Aorta (tissue), 5 donors: ENCODE results near the gene MAGT1. TPM values are rescaled to one million over a fixed set of nuclear protein-coding genes. Genes with fewer than 3 reads are reported as not detected.
"Not testable (repeated sequence)": the region's sequence is repeated elsewhere in the genome, so short reads cannot be mapped to it uniquely, and the experiment has no call there.

Experiments used
- ATAC-seq: fragments of 200-7000 bp; cut with Tn5 transposase; one replicate; pipeline ENCODE4 v1.9.1; 2022; ENCODE audit warnings: moderate library complexity; ENCODE audit not compliant: low FRiP score
- DNase-seq, 2 donors: peaks; one replicate each; pipeline ENCODE4 v3.0.0-alpha.2; 2020
- H3K27ac ChIP-seq, 2 donors: one replicate each; pipeline ENCODE4 v1.5.1; 2013; ENCODE audit warnings: low read length in 2 of 2, mild to moderate bottlenecking in 2 of 2, moderate library complexity in 2 of 2, control low read depth in 1 of 2, inconsistent platforms in 1 of 2, low read depth in 1 of 2
- H3K27me3 ChIP-seq, 2 donors: one replicate each; pipeline ENCODE4 v1.6.1; 2013; ENCODE audit warnings: control low read depth in 1 of 2, low read length in 1 of 2, mild to moderate bottlenecking in 1 of 2, moderate library complexity in 1 of 2; ENCODE audit not compliant: insufficient read depth in 2 of 2, control insufficient read depth in 1 of 2
- H3K36me3 ChIP-seq, 2 donors: one replicate each; pipeline ENCODE4 v1.6.1; 2013; ENCODE audit warnings: control low read depth in 1 of 2, low read length in 1 of 2, mild to moderate bottlenecking in 1 of 2; ENCODE audit not compliant: insufficient read depth in 2 of 2, control insufficient read depth in 1 of 2
- H3K4me1 ChIP-seq, 2 donors: one replicate each; pipeline ENCODE4 v1.6.1; 2013; ENCODE audit warnings: low read length in 2 of 2, control low read depth in 1 of 2, mild to moderate bottlenecking in 1 of 2, moderate library complexity in 1 of 2; ENCODE audit not compliant: insufficient read depth in 2 of 2, control insufficient read depth in 1 of 2
- H3K4me3 ChIP-seq, 2 donors: one replicate each; pipeline ENCODE4 v1.5.1; 2013; ENCODE audit warnings: low read length in 2 of 2, control low read depth in 1 of 2, mild to moderate bottlenecking in 1 of 2
- H3K9me3 ChIP-seq: one replicate; pipeline ENCODE4 v1.6.1; 2013; ENCODE audit warnings: mild to moderate bottlenecking, low read length; ENCODE audit not compliant: control insufficient read depth
- WGBS, 2 donors: extraction: QIAGEN DNeasy Blood & Tissue Kit; methylation state at CpG; one replicate each; pipeline ENCODE4 v1.1.7; 2013; 5-methylcytosine and 5-hydroxymethylcytosine counted together
- intact Hi-C, 2 donors: fragments of 100-400 bp; cut with DNase I; formaldehyde crosslinking; loops; one replicate each; pipeline versions ENCODE4 v1.14.2 to v1.15.0; 2022
- polyA plus RNA-seq, 2 donors: library from polyadenylated mRNA; stranded (reverse); fragments of 200-250 nt; gene quantifications; one replicate each; pipeline ENCODE4 v1.2.3, GENCODE V29; 2013
- total RNA-seq, 2 donors: library from RNA; stranded (reverse); fragmentation: NEBNext Ultra II Directional; extraction: Animal tissue kit (Norgen Biotek cat#: 25700); gene quantifications; one replicate each; pipeline ENCODE4 v1.2.1, GENCODE V29; 2021
- donor health status: healthy with polysubstance abuse.
- donor health status: Bipolar disorder and iron deficiency.
- donor health status: DM: no; HTN: no; CAD: no.
- donor health status: DM: no; HTN: no; CAD: no.
- donor health status: DM: yes; HTN: yes; CAD: no.

Gene MAGT1
- total and polyA plus RNA-seq, 4 donors: 15.4 to 54.6 (median 35.8) TPM

GRCh38 chrX:77899081-77899828 lies 4.0 kb upstream of the MAGT1 start, which contains the start of gene COX7B:
Gene COX7B, plus strand, starts transcription at chrX:77899468. Its CDS starts 86 bp downstream, at chrX:77899554.
- peak in 1 of 2 donors; percentile 53 for DNase-seq
- intact Hi-C loops: loop anchor here in 1 of 2 donors (5.0 kb wide), 1 partner anchor 882 kb away; no protein-coding TSS in a partner anchor
- Histone ChIP-seq H3K4me1 (no peaks in the 10 kb centered on the region), H3K4me3 (peak within 1 kb of the TSS; percentile 71 to 77), H3K36me3 (no peaks in the 10 kb centered on the region), H3K27ac (peak within 1 kb of the TSS; percentile 25 to 74), H3K27me3 (no peaks in the 10 kb centered on the region), H3K9me3 (no peaks in the 10 kb centered on the region)
- WGBS, 2 donors: 0 to 35% methylated on average over 28 of the region's 28 CpGs
- peak; percentile 89 for ATAC-seq

GRCh38 chrX:77893713-77894112 lies 1.5 kb downstream of the MAGT1 start:
- Histone ChIP-seq H3K27ac (no peak overlapping the region), H3K36me3 (no peaks in the 10 kb centered on the region), H3K4me1 (no peaks in the 10 kb centered on the region), H3K9me3 (no peaks in the 10 kb centered on the region), H3K4me3 (no peak overlapping the region), H3K27me3 (no peaks in the 10 kb centered on the region)
- intact Hi-C loops: no loop called here
- 73 to 76% methylated on average over 10 of the region's 10 CpGs for WGBS, 2 donors
- no peak for ATAC-seq
- no peak for DNase-seq

GRCh38 chrX:77892887-77893286 lies 2.3 kb downstream of the MAGT1 start:
- WGBS, 2 donors: 87 to 90% methylated on average over 2 of the region's 2 CpGs
- H3K4me1 ChIP-seq: no peaks in the 10 kb centered on the region
- intact Hi-C loops: no loop called here
- no peaks in the 10 kb centered on the region for H3K27me3 ChIP-seq
- ATAC-seq (no peak), DNase-seq (no peak)
- no peak overlapping the region for H3K4me3 ChIP-seq
- no peaks in the 10 kb centered on the region for H3K9me3 ChIP-seq
- H3K36me3 ChIP-seq: no peaks in the 10 kb centered on the region
- H3K27ac ChIP-seq: no peak overlapping the region

GRCh38 chrX:77881418-77881817 lies 13.8 kb downstream of the MAGT1 start:
- H3K4me1 ChIP-seq, H3K9me3 ChIP-seq, H3K36me3 ChIP-seq, H3K27ac ChIP-seq, DNase-seq, intact Hi-C loops, H3K27me3 ChIP-seq, H3K4me3 ChIP-seq, ATAC-seq: not testable (repeated sequence)
- 78 to 81% methylated on average over 4 of the region's 4 CpGs for WGBS, 2 donors

GRCh38 chrX:77875372-77875771 lies 19.9 kb downstream of the MAGT1 start:
- Histone ChIP-seq H3K27ac (no peak overlapping the region), H3K4me3 (no peak overlapping the region), H3K9me3 (no peaks in the 10 kb centered on the region), H3K27me3 (no peaks in the 10 kb centered on the region), H3K36me3 (no peaks in the 10 kb centered on the region), H3K4me1 (no peaks in the 10 kb centered on the region)
- WGBS, 2 donors: 91 to 96% methylated on average over 8 of the region's 8 CpGs
- ATAC-seq (no peak), DNase-seq (no peak)
- intact Hi-C loops: no loop called here

- DNase-seq, H3K4me3 ChIP-seq, H3K9me3 ChIP-seq, H3K4me1 ChIP-seq, H3K36me3 ChIP-seq, intact Hi-C loops, ATAC-seq, H3K27ac ChIP-seq, H3K27me3 ChIP-seq: not testable (repeated sequence)
- 86 to 97% methylated on average over 5 of the region's 5 CpGs for WGBS, 2 donors
Measured at GRCh38 chrX:77831544-77831943, 63.7 kb downstream of the MAGT1 start.

GRCh38 chrX:77821989-77822388 lies 73.2 kb downstream of the MAGT1 start:
- H3K27ac ChIP-seq, intact Hi-C loops, H3K36me3 ChIP-seq, H3K27me3 ChIP-seq, H3K9me3 ChIP-seq, H3K4me3 ChIP-seq, H3K4me1 ChIP-seq, ATAC-seq, DNase-seq: not testable (repeated sequence)
- 81 to 98% methylated on average over 2 of the region's 2 CpGs for WGBS, 2 donors

- Histone ChIP-seq H3K27me3 (no peaks in the 10 kb centered on the region), H3K4me1 (no peaks in the 10 kb centered on the region), H3K36me3 (no peaks in the 10 kb centered on the region), H3K27ac (no peak overlapping the region), H3K9me3 (no peaks in the 10 kb centered on the region), H3K4me3 (no peak overlapping the region)
- intact Hi-C loops: no loop called here
- WGBS, 2 donors: 70 to 90% methylated on average over 9 of the region's 9 CpGs
- ATAC-seq (no peak), DNase-seq (no peak)
Measured at GRCh38 chrX:77820091-77820727, 75.0 kb downstream of the MAGT1 start.

GRCh38 chrX:77814210-77814609 lies 81.0 kb downstream of the MAGT1 start:
- 91 to 94% methylated on average over 1 of the region's 1 CpG for WGBS, 2 donors

More at GRCh38 chrX:77814210-77814609, 81.0 kb downstream of the MAGT1 start:
- Histone ChIP-seq H3K27ac (no peak overlapping the region), H3K4me1 (no peaks in the 10 kb centered on the region), H3K4me3 (no peak overlapping the region), H3K9me3 (peaks cover 1% of the 10 kb centered on the region), H3K36me3 (no peaks in the 10 kb centered on the region), H3K27me3 (no peaks in the 10 kb centered on the region)
- DNase-seq (no peak), ATAC-seq (no peak)
- intact Hi-C loops: no loop called here
